Measurements from ENCODE around the gene TIMP2.

GRCh38 chr17:78905541-78905940 is 19.6 kb downstream of the TIMP2 start:
- TF ChIP-seq, protein P1, sequence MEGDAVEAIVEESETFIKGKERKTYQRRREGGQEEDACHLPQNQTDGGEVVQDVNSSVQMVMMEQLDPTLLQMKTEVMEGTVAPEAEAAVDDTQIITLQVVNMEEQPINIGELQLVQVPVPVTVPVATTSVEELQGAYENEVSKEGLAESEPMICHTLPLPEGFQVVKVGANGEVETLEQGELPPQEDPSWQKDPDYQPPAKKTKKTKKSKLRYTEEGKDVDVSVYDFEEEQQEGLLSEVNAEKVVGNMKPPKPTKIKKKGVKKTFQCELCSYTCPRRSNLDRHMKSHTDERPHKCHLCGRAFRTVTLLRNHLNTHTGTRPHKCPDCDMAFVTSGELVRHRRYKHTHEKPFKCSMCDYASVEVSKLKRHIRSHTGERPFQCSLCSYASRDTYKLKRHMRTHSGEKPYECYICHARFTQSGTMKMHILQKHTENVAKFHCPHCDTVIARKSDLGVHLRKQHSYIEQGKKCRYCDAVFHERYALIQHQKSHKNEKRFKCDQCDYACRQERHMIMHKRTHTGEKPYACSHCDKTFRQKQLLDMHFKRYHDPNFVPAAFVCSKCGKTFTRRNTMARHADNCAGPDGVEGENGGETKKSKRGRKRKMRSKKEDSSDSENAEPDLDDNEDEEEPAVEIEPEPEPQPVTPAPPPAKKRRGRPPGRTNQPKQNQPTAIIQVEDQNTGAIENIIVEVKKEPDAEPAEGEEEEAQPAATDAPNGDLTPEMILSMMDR (conservative IDR thresholded peaks at IDR 0.05; ENCODE audit: low read depth in 2 of 2) = no peak
- TF ChIP-seq CREB1 (CRISPR knock-in tag; IDR thresholded peaks at IDR 0.05; ENCODE audit: low read depth) (no peak), EZH2phosphoT487 (IDR thresholded peaks at IDR 0.05; ENCODE audit: unreplicated experiment) (no peak), JUNB (IDR thresholded peaks at IDR 0.05; ENCODE audit: unreplicated experiment) (no peak), ZNF331 (CRISPR knock-in tag; IDR thresholded peaks at IDR 0.05; ENCODE audit: low read depth) (no peak), EZH2 (IDR thresholded peaks at IDR 0.05; ENCODE audit: low read depth, unreplicated experiment) (no peak), POLR2AphosphoS5 (IDR thresholded peaks at IDR 0.05; ENCODE audit: low read depth) (no peak), NANOG (IDR thresholded peaks at IDR 0.05; ENCODE audit: borderline replicate concordance) (no peak), STAT1 (IDR thresholded peaks at IDR 0.05; ENCODE audit: unreplicated experiment) (no peak), REST (IDR thresholded peaks at IDR 0.05; ENCODE audit: unreplicated experiment) (no peak), ETS1 (IDR thresholded peaks at IDR 0.05) (no peak), ZNF114 (CRISPR knock-in tag; IDR thresholded peaks at IDR 0.05) (no peak)

Data from GM23338 (cell line).